Ammon's horn (tissue), 1 donor: Measurements from ENCODE around the gene OTUB1.

ENCODE experiments used
- DNase-seq: peaks from one replicate; pipeline ENCODE4 v3.0.0-alpha.2; 2016; ENCODE audit warnings: low spot score

The OTUB1 gene

DNA sequence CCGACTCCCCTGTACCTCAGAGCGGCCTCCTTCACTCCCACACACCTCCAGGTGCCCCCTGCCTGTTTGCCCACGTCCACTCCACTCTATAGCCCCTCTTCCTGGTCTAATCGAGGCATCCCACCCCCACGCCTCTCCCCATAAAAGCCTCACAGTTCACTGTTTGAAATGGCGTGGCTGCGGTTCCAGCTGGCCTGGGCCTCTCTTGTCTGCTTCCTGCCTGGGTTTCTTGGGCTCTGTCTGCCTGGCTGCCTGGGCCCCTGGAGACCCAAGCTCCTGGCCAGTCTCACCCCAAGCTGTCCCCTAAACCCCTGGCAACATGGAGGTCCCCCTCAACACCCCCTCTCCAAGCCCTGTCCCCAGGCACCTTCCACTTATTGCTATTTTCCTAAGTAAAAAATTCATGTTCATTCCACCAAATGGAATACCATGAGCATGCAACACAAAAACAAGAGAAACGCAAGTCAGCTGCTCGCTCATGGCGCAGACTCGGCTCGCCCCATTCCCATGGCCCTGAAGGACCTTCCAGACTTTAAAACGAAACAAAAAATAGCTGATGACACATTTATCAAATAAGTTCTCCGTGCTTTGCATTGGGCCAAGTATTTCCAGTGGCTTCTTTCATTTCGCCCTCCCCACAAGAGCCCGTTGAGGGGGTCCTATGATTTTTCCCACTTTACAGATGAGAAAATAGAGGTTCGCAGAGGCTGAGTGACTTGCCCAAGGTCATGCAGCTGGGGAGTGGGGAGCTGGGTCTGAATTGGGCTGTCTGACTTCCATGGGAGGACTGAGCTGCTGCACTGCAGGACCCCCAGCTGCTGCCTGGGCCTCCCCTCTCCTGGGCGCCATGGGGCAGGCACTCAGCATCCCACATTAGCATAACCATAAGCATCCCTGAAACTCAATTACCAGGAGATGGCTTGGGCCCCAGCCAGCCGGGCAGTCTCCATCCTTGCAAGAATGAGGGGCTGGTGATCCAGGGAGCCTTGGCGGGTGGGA is 37.8 kb downstream of the OTUB1 start:
- DNase-seq: no peak

DNA sequence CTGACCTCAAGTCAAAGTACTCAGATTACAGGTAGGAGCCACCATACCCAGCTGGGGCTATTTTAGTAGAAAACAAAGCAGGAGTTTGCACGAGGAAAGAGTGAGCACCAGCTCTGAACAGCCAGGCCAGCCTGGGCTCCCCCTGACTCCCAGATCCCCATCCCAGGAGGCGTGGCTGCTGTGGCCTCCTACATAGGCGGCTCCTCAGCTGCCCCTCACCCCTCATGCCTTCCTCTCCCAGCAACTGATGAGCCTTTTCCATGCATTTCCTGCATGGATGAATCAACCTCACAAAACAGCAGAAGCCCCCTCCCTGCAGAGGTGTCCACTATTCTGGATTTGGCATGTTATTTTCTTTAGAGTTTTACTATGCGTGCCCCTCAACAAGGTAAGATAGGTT is 39.0 kb downstream of the OTUB1 start:
- no peak for DNase-seq

DNA sequence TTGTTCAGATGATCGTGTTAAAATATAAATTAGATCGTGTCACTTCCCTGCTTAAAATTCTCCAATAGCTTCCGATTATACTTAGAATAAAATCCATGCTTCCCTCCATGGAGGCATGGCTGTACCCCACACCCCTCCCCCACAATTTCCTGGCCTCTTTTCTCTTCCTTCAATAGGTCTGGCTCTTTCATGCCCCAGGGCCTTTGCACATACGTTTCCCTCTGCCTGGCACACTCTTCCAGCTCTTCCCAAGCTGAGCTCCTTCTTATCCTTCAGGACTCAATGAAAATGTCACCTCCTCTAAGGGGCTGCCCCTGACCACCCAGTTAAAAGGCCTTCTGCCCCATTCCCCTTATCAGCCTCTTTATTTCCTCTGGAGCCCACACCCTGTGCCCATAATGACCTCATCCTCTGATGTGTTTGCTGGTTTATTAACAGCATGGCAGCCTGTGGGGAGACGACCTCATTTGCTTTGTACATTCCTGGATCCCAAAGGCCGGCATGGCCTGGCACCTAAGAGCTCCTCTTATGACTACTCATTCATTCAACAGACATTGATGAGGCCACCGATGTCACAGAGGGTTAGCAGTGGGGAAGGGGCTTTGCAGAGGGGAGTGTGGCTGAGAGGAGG is 40.5 kb downstream of the OTUB1 start:
- DNase-seq: no peak

DNA sequence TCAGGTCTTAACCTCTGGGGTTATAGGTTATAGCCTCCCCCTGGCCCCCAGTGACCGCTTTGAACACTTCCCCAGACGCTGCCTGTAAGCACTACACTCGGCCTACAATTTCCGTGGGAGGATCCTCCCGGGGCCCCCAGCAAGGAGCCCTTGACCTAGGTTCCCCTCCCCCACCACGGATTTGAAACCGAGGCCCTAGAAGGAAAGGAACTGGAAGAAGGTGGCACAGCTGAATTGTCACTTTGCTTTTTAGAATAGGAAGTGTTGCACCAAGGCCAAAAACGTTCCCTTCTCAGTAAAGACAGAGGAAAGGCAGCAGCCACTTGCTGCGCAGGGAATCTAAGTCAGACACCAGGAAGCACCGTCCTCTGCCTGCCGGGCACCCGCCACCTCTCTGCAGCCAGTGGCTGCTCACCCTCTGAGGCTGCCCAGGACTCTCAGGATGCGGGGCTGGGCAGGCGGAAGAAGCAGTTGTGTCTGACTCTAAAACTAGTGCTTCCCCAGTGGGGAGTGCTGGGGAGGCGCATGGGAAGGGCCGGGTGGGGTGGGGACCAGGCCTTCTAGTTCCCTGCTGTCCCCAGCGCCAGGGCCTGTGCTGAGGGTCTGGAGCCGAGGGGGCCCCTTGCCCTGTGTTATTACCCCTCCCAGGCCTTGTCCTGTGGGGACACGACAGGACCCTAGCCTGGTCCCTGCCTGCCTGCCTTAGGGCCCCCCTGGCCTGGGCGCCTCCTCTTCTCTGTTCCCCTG is 41.6 kb downstream of the OTUB1 start:
- DNase-seq: no peak

DNA sequence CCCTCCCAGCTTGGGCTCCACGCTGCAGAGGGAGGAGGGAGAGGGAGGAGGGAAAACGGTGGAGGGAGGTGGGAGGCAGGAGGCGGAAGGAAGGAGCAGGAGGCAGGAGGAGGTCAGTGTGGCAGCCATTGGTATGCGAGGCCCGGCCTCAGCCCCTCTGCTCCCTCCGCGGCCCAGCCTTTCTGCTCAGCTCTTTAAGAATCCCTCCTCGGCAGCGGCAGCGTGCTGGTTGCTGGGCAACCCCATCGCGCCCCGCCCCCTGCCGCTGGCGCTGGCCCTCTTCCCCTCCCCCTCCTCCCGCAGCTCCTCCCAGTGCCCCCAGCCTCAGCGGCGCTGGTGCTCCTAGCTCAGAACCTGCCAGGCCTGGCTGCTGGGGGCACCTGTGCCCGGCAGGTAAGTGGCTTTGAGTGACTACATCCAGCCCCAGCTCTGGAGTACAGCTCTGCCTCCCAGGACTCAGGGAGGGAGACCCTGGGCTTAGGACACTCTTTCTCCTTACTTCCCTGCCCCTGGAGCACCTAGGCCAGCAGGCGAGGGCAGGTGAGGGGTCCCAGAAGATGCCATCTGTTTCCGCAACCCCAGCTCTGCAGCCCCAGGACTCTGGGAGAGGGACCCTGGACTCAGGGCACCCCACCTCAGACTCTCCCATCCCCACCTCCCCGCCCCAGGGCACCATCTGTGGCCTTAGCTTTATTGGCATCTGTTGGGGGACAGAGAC is 42.3 kb downstream of the OTUB1 start:
- DNase-seq: peak; percentile 40

DNA sequence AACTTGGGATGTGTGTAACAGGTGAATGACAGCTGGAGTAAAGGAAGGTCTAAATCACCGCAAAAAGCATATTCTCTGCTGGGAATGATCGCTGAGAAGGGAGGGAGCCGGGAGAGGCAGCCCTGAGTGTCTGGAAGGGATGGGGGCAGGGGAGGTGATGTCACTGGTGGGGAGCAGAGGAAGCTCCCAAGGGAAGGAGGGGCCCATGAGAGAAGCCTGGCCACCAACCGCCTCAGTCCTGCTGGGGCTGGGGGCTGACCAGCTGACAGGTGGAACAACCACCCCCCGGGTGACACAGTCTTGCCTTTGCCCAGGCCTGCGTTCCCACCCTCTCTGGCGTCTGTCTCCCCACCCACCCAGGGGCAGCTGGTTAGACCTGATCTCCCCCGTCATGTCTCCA is 43.5 kb downstream of the OTUB1 start:
- no peak for DNase-seq

DNA sequence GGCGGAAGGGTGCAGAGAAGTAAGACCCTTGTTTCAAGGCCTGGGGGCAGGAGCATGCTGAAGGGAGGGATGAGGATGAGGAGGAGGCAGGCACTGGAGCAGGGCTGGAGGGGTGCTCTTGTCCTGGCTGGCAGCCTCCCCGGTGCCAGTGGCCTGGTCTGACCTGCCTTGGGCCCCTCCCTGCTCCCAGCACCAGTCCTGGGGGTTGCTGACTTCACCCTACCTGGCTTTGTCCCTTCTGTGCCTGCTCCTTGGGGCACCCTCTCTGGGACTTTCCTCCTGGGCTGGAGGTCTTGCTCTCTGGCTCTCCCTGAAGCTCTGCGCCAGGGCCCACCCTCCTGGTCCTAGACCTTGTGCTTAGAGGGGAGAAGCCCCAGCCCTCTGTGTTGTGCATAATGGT is 44.8 kb downstream of the OTUB1 start:
- no peak for DNase-seq

DNA sequence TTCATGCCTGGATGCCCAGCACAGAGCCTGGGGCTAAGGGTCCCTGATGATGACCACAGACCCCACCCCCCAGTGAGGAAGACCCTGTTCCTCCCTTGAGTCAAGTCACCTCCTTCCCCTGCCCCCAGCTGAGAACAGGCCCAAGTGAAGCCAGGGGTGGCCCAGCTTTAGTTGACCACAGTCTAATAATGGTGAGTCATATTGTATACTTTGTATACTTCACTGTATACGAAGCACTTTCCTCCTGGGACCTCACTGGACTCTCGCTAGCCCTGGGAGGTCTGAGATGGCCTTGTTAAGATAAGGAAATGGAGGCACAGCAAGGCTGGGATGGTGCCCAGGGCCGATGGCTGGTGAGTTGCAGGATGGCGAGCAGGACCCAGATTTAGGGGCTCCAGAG is 45.8 kb downstream of the OTUB1 start:
- DNase-seq: no peak

DNA sequence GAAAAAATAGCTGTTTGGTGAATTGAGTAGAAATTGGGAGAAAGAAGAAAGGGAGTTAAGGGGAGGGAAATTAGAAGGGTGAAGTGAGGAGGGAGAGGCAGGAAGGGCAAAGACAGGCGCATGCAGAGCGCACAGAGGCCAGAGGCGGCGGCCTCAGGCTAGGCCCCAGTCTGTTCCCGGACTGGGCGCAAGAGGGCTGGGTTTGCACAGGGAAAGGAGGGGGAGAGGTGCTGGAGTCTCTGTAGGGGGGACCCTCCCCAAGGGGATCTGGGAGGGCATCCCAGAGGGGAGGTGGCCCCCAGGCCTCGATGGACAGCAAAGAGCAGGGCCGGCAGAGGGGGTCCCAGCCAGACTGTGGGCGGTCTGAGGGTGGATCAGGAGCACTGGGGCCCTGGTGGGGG is 48.2 kb downstream of the OTUB1 start:
- DNase-seq: no peak

DNA sequence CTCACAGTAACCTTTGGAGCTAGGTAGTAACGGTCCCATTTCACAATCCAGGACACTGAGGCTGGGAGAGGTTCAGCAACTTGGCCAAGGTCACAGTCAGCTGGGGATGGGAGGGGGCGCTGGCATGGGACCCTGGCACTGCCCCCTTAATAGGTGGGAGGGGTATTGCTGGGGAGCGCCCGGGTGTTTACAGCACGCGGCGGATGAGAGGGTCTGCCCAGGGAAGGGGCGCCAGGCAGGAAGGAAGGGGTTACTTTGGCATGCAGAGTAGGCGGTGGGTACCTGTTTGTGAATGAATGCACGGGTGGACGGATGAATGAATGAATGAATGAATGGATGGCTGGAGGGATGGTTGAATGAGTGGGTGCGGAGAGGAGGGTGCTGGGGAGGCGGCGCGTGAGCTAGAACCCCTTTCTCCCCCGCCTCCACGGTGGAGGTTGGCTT is 48.9 kb downstream of the OTUB1 start:
- DNase-seq: no peak

DNA sequence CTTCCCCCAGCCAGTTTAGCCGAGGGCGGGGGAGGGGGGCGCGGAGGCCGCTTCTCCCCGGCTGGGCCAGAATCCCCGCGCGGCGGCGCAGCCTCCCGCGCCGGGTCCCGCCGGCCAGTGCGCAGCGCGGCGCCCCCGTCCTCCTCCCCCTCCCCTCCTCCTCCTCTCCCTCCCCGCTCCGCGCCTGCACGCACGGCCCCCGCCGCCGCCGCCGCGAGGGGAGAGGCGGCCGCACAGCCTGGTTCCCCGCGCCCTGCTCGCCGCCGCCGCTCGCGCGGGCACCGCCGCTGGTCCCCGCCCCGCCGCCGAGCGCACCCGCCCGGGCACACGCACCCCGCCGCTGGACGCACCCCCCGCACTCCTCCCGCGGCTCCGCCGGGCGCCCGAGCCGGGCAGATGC is 49.3 kb downstream of the OTUB1 start, which contains the start of gene FLRT1:
TSS of gene FLRT1 (plus strand) at position 356 of the 400 bp plus-strand sequence. CDS start 80,337 bp downstream, outside the sequence.
- peak; percentile 60 for DNase-seq

DNA sequence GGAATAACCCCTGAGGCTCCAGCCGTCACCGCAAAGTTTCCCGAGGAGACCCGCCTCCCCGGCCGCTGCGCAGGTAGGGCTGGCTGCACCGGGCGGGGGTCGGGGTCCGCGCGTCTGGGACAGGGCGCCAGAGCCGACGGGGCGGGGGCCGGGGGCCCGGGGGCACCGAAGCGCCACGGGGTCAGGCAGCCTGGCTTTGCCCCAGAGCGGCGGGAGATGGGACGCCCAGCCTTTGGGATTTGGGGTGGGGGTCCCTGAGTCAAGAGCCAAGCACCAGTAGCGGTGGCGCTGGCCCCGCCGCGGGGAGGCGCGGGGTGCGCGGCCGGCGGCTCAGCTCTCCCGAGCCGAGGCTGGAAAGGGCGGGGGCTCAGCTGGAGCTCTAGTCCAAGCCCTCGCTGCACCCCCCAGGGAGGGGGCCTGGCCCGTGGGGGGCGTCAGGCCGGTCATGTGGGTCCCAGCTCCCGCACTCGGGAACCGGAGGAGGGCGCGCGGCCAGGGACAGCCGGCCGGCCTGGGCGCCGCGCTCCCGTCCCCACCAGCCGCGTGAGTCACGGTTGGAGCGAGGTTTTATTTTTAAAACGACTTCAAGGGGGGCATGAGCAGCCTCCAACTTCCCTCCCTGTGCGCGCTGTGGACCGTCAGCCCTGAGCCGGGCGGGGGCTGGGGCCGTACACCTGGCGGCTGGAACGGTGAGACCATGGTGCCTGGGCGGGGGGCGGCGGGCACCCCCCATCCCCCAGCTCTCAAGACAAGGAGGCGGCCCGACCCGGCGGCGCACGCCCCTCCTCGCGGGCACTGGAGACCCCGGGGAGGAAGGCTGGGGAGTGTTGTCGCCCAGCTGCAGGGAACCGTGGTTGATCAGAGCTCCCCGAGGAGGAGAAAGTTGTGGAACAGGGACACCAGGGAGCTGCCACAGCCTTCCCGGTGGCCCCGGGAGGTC is 50.1 kb downstream of the OTUB1 start:
- peak; percentile 35 for DNase-seq

DNA sequence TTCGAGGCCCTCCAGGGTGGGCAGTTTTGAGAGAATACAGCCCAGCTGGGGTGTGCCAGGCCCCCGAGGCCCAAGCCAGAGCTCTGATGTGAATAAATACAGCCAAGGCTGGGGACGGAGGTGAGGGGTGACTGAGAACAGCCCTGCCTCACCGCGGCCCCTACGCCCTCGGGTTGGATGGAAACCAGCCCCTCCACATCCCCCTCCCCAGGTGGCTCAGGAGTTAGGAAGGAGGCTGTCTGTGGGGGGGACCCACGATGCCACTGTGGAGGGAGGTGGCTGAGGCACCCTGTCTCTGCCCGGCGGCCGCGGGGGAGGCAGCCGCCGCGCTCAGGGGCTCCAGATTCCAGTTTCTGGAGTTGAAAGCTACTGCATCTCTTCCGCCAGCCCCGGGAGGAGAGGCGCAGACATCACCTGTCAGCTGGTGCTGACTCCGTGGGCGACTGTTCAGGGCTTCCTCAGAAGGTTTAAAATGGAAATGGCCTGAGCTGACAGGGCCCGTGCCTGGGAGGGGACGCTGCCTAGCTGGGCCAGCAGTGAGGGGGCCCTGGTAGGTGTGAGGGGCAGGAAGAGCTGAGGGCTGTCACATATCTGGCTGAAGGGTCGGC is 50.9 kb downstream of the OTUB1 start:
- DNase-seq: no peak

DNA sequence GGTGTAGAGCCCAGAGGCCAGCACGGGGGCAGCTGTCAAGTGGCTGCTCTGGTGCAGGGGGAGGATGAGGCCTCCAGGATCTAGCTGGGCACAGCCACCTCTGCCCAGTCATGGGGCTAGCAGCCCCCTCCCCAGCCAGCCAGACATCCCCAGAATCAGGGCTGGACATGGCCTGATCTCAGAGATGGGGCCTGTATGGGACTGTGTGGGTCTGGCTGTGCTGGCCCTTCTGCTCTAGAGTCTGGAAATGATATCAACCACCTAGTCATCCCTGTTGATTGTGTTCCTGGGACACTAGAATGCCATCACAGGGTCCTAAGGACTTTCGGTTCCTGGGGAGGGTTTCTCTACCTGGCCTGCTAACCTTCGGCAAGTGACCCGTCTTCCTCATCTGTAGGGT is 52.3 kb downstream of the OTUB1 start:
- DNase-seq: no peak

DNA sequence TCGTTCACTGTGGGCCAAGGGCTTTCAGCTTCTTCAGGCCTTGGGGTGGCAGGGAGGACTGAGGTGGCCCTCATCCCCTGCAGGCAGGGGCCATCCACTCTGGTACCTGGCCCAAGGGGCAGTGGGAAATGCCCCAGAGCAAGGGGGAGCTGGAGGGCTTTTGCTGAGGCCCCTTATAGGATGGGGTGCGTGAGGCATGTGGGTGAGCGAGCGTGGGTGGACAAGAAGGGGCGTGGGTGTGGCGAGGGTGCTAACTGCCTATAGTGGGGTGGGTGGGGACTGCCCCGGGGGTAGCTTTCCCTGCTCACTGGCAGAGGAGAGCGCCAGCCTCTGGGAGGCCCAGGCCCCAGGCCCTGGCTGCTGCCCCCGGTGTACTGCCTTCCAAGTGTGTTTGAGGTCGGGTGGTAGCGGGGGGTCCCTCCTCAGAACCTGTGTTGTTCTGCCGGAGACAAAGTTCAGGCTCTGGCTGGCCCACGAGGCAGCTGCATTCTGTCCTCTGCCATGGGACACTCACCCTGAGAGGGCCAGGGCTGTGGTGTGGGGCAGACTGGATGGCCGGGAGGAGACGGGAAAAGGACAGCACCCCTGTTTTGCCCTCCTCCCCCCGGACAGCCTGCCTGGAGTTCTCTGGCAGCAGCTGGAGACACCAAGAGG is 52.9 kb downstream of the OTUB1 start:
- DNase-seq: no peak

DNA sequence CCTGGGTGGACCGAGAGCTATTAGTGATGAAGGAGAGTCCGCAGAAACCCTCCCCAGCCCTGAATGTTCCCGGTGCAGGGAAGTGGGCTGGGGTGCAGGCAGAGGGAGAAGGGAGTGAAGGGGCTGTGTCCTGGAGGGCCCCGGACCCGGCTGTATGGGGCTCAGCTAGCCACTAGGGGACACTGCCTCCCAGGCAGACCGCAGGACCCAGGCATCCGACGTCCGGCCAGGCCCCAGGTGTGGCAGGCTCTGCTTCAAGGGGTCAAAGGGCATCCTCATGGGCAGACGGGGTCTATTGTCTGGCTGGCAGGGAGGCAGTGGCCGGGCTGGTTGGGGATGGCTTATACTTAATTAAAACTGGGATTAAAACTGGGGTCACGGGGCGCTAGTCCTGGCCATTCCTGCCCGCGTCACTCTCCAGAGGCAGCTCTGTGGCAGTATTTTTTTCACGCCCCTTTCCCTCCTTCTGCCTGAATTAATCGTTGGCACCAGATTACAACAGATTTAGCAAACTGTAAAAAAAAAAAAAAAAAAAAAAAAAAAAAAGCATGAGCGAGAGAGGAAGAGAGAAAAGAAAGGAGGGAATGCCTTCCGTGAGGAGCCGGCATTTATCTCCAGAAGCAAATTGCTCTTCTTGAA is 54.6 kb downstream of the OTUB1 start:
- peak; percentile 82 for DNase-seq

DNA sequence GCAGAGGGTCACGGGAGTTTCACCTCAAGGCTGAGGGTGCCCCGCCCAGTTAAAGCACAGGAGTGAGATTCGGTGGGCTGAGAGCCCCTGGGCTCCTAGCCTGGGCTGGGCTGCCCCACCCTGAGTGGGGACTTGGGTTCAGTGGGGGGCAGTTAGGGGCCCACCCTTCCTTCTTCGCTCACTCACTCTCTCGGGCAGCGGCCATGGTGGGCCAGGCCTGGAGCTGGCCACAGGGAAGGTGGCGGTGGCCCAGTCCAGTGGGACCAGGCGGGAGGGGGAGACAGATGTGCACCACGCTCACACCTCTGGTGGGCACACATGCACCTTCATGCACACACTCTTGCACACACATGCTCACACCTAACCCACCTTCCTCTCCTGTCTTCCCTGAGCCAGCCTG is 55.6 kb downstream of the OTUB1 start:
- DNase-seq: no peak

DNA sequence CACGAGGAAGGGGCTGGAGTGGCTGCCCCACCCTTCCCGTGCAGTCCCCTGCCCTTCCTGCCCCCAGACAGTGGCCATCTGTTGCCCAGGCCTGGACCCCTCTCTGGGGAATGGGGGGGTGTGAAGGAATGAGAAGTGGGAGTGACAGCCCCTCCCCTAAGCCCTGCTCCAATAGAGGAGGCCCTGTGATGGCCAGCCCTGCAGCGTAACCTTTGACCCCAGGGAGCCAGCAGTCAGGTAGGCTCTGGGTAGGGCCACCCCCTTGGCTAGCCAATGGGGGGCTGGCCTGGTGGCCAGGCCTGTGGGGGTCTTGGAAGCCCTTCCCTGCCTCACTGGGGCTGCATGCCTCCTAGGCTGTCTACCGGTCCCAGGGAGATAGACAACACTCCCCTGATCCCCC is 56.1 kb downstream of the OTUB1 start:
- DNase-seq: no peak

DNA sequence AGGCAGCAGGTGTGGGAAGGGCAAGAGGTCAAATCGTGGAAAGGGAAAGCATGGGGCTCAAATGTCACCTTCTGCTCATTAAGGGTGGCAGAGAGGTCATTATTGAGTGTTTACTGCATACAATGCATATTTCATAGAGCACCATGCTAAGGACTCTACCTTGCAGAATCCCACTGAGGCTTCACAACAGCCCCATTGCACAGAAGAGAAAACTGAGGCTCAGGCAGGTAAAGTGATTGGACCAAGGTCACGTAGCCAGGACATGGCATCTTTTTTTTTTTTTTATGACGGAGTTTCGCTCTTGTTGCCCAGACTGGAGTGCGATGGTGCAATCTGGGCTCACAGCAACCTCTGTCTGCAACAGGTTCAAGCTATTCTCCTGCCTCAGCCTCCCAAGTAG is 57.3 kb downstream of the OTUB1 start:
- DNase-seq: no peak
